DND-41 (cell line): ENCODE data around the gene JPH3.

Experiments
- ATAC-seq: fragments of 200-7000 bp; cut with Tn5 transposase; 3 replicates; pipeline ENCODE4 v1.9.1; 2021; ENCODE audit warnings: low read depth; ENCODE audit not compliant: insufficient read depth
- DNase-seq: peaks from one replicate; pipeline ENCODE4 v3.0.0-alpha.2; 2020
- H2AFZ ChIP-seq: 2 replicates; pipeline ENCODE4 v1.6.0; 2012; ENCODE audit warnings: low read depth, low read length
- H3K27ac ChIP-seq: 2 replicates; pipeline ENCODE4 v1.5.1; 2012; ENCODE audit warnings: low read length, inconsistent platforms
- H3K27me3 ChIP-seq: fragments of 200-600 bp; sonication (generic); 2 replicates; pipeline ENCODE4 v1.6.0; 2012; ENCODE audit warnings: low read length, mild to moderate bottlenecking, inconsistent platforms; ENCODE audit not compliant: insufficient read depth, poor library complexity
- H3K36me3 ChIP-seq: 2 replicates; pipeline ENCODE4 v1.5.1; 2012; ENCODE audit warnings: low read length, inconsistent platforms; ENCODE audit not compliant: insufficient read depth
- H3K4me1 ChIP-seq: 2 replicates; pipeline ENCODE4 v1.5.1; 2012; ENCODE audit warnings: mild to moderate bottlenecking, low read length; ENCODE audit not compliant: insufficient read depth
- H3K4me2 ChIP-seq: 2 replicates; pipeline ENCODE4 v1.6.0; 2012; ENCODE audit warnings: mild to moderate bottlenecking, moderate library complexity, low read length, inconsistent platforms; ENCODE audit not compliant: insufficient read depth
- H3K4me3 ChIP-seq, 2 experiments: fragments of 200-600 bp in 1 of 2; shearing (Covaris generic) in 1 of 2; 2 replicates each; pipeline ENCODE4 v1.5.1; 2012 to 2016; ENCODE audit warnings: inconsistent platforms in 2 of 2, low read length in 2 of 2, mild to moderate bottlenecking in 2 of 2, low read depth in 1 of 2, moderate library complexity in 1 of 2
- H3K79me2 ChIP-seq: 2 replicates; pipeline ENCODE4 v1.6.0; 2012; ENCODE audit warnings: low read length, inconsistent platforms; ENCODE audit not compliant: insufficient read depth
- H3K9ac ChIP-seq: 2 replicates; pipeline ENCODE4 v1.6.0; 2012; ENCODE audit warnings: low read depth, mild to moderate bottlenecking, inconsistent platforms, low read length, moderate library complexity
- H3K9me3 ChIP-seq: 2 replicates; pipeline ENCODE4 v1.5.1; 2012; ENCODE audit warnings: low read length, moderate library complexity, mild to moderate bottlenecking, inconsistent platforms; ENCODE audit not compliant: insufficient read depth, severe bottlenecking
- H4K20me1 ChIP-seq: 2 replicates; pipeline ENCODE4 v1.6.0; 2012; ENCODE audit warnings: low read length; ENCODE audit not compliant: insufficient read depth
- EZH2 ChIP-seq: IDR thresholded peaks from 3 replicates; pipeline ENCODE4 v1.6.1; 2012; ENCODE audit warnings: borderline replicate concordance, low read depth, mild to moderate bottlenecking, moderate library complexity, low read length, inconsistent platforms; ENCODE audit not compliant: severe bottlenecking
- TF ChIP-seq, protein P1 (sequence below): IDR thresholded peaks from 2 replicates; pipeline ENCODE4 v1.5.1; 2012; ENCODE audit warnings: borderline replicate concordance, low read length, moderate library complexity, mild to moderate bottlenecking; ENCODE audit not compliant: poor library complexity, severe bottlenecking; ENCODE audit errors: extremely low read depth

Gene JPH3

DNA sequence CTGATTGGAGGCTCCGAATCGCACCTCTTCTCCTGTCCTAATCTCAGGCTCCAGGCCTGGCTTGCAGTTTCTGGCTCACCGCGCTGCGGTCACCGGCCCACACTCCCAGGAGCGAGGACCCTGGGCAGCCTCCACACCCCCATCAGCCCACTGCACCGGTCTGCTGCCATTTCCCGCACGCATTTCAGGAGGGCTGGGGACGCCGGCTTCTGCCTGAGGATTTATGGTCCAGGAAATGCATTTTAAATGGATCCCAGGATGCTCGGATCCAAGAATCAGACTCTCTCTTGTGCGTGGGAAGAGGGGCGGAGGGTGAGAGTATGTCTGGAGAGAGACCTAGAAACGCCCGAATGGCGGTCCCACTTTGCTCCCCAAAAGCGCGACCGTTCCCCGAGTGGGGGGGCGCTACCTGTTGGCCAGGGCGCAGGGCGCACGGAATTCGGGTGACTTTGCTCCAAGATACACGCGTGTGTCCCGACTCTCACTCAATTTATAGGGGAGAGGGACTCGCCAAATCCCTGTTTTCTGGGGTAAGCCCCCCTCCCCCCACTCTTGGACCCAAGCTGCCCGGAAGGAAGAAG lies 817 bp upstream of the JPH3 start:
- TF ChIP-seq, protein P1, sequence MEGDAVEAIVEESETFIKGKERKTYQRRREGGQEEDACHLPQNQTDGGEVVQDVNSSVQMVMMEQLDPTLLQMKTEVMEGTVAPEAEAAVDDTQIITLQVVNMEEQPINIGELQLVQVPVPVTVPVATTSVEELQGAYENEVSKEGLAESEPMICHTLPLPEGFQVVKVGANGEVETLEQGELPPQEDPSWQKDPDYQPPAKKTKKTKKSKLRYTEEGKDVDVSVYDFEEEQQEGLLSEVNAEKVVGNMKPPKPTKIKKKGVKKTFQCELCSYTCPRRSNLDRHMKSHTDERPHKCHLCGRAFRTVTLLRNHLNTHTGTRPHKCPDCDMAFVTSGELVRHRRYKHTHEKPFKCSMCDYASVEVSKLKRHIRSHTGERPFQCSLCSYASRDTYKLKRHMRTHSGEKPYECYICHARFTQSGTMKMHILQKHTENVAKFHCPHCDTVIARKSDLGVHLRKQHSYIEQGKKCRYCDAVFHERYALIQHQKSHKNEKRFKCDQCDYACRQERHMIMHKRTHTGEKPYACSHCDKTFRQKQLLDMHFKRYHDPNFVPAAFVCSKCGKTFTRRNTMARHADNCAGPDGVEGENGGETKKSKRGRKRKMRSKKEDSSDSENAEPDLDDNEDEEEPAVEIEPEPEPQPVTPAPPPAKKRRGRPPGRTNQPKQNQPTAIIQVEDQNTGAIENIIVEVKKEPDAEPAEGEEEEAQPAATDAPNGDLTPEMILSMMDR: no peak
- no peak for TF ChIP-seq EZH2
- Histone ChIP-seq H2AFZ (no peak overlapping the region), H3K4me3 (no peak overlapping the region), H3K4me2 (no peak overlapping the region), H3K36me3 (no peaks in the 10 kb centered on the region), H3K79me2 (no peaks in the 10 kb centered on the region), H3K27ac (no peak overlapping the region), H3K9ac (no peak overlapping the region), H3K4me1 (no peaks in the 10 kb centered on the region), H3K27me3 (no peaks in the 10 kb centered on the region), H4K20me1 (no peaks in the 10 kb centered on the region), H3K9me3 (no peaks in the 10 kb centered on the region)
- no peak for DNase-seq
- ATAC-seq: no peak

DNA sequence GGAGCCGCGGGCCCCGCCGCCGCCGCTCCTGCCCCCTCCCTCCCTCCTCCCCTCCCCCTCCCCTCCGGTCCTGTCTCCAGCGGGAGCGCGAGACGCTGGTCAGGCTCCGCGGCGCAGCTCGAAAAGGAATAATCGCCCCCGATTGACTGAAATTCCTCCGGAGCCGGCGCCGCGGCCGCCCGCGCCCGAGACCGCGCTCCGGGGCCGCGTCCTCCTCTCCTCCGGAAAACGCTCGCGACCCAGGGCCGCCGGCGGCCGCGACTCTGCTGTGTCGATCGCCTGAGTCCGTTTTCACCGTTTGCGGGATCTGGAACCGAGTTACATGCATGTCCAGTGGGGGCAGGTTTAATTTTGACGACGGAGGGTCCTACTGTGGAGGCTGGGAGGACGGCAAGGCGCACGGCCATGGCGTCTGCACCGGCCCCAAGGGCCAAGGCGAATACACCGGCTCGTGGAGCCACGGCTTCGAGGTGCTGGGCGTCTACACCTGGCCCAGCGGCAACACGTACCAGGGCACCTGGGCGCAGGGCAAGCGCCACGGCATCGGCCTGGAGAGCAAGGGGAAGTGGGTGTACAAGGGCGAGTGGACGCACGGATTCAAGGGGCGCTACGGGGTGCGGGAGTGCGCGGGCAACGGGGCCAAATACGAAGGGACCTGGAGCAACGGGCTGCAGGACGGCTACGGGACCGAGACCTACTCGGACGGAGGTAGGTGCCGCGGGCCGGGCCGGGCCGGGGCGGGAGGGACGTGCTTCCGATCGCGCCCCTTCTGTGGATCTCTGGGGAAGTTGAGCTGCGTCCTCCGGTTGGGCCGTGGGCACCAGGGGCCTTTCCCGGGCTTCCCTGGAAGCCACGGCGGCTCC lies 744 bp downstream of the JPH3 start:
- no peak overlapping the region for H3K9ac ChIP-seq
- no peaks in the 10 kb centered on the region for H3K36me3 ChIP-seq
- H3K4me1 ChIP-seq: no peaks in the 10 kb centered on the region
- H3K4me3 ChIP-seq: no peak overlapping the region
- 0 out of 2 replicates have a peak, but pooled peaks cover under 1% of the 10 kb centered on the region for H4K20me1 ChIP-seq
- H3K4me2 ChIP-seq: no peak overlapping the region
- no peaks in the 10 kb centered on the region for H3K9me3 ChIP-seq
- H3K27me3 ChIP-seq: no peaks in the 10 kb centered on the region
- H3K27ac ChIP-seq: no peak overlapping the region
- no peak overlapping the region for H2AFZ ChIP-seq
- H3K79me2 ChIP-seq: no peaks in the 10 kb centered on the region
- TF ChIP-seq EZH2: no peak
- TF ChIP-seq, protein P1: no peak
- ATAC-seq: no peak
- DNase-seq: no peak

DNA sequence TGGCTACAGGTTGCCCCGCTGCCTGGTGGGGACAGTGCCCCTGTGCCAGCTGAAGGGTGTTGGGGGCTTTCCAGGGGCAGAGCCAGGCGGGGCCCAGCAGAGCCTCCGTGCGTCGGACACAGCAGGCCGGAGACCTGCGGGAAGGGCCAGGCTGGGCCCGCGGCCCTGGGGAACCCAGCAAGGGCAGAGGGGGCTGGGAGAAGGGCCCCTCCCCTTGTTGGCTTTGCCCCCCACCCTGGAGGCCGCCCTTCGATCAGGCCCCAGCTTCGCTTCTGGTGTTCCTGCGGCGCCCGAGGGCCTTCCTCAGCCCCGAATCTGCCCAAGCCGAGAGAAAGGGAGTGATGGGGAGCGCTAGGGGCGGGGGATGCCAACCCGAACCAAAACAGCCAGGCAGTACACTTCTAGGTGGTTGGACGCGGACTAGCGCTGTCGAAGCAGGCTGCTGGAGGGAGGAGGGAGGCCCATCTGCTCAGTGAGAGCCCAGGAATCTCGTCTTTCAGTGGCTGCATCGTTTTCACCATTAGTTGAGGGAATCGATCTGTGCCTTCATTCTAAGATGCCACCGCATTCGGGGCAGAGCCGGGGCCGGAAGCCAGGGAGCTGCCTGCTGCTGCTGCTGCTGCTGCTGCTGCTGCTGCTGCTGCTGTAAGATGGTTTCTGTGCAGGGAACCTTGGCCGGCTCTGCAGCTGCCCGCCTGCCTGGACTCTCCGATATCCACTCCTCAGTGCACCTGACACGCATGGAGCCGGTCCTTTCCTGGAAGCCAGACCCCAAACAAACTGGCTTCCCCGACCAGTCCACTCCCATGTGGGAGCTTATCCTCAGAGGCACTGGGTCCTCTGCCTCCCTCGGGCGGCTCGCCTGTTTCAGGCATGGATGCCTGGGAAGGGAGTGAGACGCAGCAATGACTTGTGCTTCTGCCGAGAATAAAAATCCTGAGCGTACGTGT lies 1.7 kb downstream of the JPH3 start:
- no peak overlapping the region for H3K27ac ChIP-seq
- DNase-seq (no peak), ATAC-seq (no peak)
- H4K20me1 ChIP-seq: 0 out of 2 replicates have a peak, but pooled peaks cover 3% of the 10 kb centered on the region
- H3K79me2 ChIP-seq: no peaks in the 10 kb centered on the region
- no peak for TF ChIP-seq EZH2
- no peak overlapping the region for H3K4me3 ChIP-seq
- H3K27me3 ChIP-seq: no peaks in the 10 kb centered on the region
- no peak overlapping the region for H3K9ac ChIP-seq
- H3K4me2 ChIP-seq: no peak overlapping the region
- no peaks in the 10 kb centered on the region for H3K36me3 ChIP-seq
- no peaks in the 10 kb centered on the region for H3K9me3 ChIP-seq
- H3K4me1 ChIP-seq: no peaks in the 10 kb centered on the region
- H2AFZ ChIP-seq: no peak overlapping the region
